Cerebellar nuclear complex (tissue), 1 donor: ENCODE measurements around the gene RELN.
A peak's percentile ranks its signal among the peaks of the same experiment; 100 is the strongest.

Experiments used
- DNase-seq, 2 experiments: peaks; one replicate each; lab custom pipeline; 2025; lab: John Stamatoyannopoulos, UW

Gene RELN

GRCh38 chr7:103632005-103632639, 357.3 kb downstream of the RELN start:
- DNase-seq = no peak

- DNase-seq = no peak
These were observed 359.1 kb downstream of the RELN start for GRCh38 chr7:103630318-103630717.

- DNase-seq = no peak
These were observed 360.7 kb downstream of the RELN start for GRCh38 chr7:103628742-103629141.

GRCh38 chr7:103626776-103627175, 362.7 kb downstream of the RELN start:
- DNase-seq = no peak

- no peak for DNase-seq
These were observed 367.2 kb downstream of the RELN start for GRCh38 chr7:103622274-103622673.

DNA sequence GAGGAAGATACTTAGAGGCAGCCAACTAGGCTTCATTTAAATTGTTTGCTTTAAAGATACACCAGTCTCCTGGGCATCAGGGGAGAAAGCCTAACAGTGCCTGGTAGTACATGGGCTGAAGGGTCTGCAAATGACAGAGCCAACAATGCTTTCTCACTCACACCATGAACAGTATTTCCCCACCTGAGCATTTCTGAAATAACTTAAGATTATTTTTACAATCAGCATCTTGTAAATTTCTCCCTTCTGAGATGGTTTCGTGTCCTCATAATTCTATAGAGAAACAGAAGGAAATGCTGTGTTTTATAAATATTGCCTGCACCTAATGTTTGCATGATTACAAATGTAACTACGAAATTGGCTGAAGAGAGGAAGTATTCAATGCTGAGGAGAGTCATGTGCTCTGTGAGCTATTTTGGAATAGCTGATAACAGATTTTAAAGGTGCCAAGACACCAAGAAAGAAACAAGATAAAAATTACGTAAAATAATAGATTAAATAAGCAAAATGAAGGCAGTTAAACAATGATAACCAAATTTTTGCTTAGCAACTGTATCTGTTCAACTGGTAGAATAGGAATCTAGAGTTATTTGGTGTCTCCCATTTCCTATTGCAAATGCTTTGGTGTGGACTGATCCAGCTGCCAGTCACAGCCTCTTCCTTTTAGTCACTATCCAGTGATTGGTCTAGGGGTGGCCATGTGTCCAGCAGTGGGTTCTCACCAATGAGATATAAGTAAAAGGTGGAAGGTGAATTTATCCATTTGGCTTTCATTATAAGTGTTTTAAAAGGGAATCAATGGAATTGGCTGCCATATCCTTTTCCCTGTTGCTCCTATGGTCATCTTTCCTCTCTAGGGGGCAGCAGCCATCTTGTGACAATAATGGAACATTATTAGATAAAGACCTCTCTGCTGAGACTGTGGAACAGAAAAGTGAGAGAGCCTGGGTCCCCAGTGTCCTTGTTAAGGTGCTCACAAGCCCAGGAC, 375.5 kb downstream of the RELN start:
- no peak for DNase-seq

GRCh38 chr7:103609778-103610177, 379.7 kb downstream of the RELN start:
- no peak for DNase-seq

- DNase-seq = no peak
These were observed 383.8 kb downstream of the RELN start for GRCh38 chr7:103605640-103606039.

GRCh38 chr7:103598326-103598905, 391.0 kb downstream of the RELN start:
- DNase-seq = peak in 1 of 2 experiments; percentile 35

DNA sequence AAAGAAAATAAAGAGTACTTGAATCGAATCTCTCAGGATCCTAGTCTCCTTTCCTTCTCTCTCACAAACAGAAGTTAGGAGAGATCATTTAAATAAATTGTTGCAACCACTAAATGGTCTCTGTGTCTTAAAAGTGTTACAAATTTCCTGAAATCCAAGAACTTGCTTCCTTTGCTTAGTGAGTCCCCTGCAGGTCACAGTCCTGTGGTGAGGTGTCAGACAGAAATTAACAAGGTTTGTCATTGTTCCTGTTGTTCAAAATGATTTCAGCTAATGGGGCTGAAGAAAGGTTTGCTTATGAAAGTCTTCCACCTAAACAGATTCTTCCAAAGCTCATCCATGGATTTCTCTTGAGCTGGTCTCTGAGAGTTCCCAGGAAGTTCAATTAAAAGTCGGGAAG, 391.9 kb downstream of the RELN start:
- no peak for DNase-seq

GRCh38 chr7:103594186-103594585, 395.3 kb downstream of the RELN start:
- no peak for DNase-seq

- DNase-seq = no peak
These were observed 395.8 kb downstream of the RELN start for GRCh38 chr7:103593691-103594090.

- DNase-seq = no peak
These were observed 396.6 kb downstream of the RELN start for GRCh38 chr7:103592844-103593243.

DNA sequence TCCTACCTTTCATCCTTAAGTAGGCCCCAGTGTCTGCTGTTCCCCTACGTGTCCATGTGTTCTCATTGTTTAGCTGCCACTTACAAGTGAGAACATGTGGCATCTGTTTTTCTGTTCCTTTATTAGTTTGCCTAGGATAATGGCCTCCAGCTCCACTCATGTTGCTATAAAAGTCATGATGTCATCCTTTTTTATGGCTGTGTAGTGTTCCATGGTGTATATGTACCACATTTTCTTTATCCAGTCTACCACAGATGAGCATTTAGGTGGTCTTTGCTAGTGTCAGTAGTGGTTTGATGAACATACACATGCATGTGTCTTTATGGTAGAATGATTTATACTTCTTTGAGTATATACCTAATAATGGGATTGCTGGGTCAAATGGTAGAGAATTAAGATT, 397.3 kb downstream of the RELN start:
- DNase-seq = no peak

DNA sequence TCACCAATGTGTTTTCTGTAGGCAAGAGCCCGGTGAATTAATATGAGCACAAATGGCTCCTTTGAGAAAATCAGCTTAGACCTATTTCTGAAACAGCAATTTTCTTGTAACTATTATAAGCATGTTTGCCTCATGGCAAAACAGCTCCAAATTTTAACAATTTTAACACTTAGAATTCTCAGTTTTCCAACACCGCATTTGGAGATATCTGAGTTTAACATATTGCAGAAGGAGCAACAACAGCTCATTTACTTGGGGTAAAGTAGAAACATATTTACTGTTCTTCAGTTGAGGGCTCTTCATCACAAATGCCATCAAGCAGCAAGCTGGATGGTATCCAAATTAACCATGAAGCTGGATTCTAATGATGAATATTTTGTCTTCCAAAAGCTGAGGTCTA, 409.4 kb downstream of the RELN start:
- DNase-seq = no peak

- DNase-seq = no peak
These were observed 412.4 kb downstream of the RELN start for GRCh38 chr7:103577059-103577458.

DNA sequence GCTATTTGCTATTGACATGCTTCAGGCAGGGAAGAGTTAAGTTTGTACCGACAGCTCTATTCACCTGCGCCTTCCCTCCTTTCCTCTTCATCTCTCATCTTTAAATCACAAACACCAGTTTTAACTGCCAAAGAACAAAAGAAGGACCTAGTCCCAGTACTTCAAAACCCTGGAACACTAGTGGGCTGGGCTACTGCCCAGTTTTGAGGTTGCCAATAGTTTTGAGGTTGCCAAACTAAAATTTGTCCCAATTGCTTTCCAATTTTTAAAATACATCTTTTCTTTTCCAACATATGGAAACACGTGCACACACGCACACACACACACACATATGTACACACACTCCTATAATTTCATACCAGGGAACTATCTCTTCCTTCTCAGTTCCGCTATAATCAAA, 412.8 kb downstream of the RELN start:
- peak in 1 of 2 experiments; percentile 22 for DNase-seq

GRCh38 chr7:103574576-103574975, 414.9 kb downstream of the RELN start:
- DNase-seq = no peak

DNA sequence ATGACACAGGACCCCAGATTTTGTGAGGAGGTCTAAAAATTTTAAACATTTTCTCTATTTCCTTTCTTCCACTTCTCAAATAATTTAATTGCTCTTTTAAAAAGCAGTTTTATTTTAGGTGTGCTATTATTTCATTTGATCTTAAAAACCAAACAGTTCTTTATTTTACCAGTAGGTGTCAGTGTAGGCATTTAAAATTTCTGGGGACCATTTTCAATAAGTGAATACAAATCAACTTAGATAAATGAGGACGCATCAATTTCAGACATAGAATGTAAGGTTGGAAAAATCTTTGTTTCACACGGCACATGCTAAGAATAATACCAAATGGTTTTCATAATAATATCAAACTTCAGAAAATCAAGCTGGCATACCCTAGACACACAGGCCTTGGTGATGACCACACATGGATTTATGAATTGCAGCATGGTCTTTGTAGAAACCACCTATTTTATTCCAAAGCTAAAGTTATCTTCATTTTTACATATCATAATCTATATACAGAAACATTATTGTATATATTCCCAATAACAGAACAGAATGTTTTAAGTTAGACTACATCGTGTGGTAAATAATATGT, 415.9 kb downstream of the RELN start:
- peak in 1 of 2 experiments; percentile 40 for DNase-seq

- DNase-seq = no peak
These were observed 417.9 kb downstream of the RELN start for GRCh38 chr7:103571586-103571985.

GRCh38 chr7:103569621-103570305, 419.7 kb downstream of the RELN start:
- no peak for DNase-seq

DNA sequence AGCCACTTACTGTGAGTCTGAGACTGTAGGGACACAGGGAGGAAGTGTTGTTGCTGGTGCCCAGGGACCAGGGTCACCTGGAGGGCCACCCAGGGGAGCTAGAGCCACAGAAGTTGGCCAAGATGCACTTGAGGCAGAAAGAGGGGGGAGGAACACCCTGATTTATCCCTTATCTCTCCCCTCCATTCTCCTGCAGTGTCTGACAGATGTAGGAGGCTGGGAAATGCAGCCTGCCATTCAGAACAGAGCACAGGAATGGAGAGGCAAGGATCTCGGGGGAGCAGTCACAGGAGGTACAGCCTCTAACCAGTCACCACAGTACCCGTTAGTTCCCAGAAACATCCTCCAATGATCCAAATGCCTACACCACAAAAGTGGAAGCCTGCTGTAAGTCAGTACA, 425.0 kb downstream of the RELN start:
- no peak for DNase-seq
